ENCODE results near the gene OR2AT4.
A peak's percentile ranks its signal among the peaks of the same experiment; 100 is the strongest.
"Not testable (repeated sequence)": the region's sequence is repeated elsewhere in the genome, so short reads cannot be mapped to it uniquely, and the experiment has no call there.

OR2AT4 gene

DNA sequence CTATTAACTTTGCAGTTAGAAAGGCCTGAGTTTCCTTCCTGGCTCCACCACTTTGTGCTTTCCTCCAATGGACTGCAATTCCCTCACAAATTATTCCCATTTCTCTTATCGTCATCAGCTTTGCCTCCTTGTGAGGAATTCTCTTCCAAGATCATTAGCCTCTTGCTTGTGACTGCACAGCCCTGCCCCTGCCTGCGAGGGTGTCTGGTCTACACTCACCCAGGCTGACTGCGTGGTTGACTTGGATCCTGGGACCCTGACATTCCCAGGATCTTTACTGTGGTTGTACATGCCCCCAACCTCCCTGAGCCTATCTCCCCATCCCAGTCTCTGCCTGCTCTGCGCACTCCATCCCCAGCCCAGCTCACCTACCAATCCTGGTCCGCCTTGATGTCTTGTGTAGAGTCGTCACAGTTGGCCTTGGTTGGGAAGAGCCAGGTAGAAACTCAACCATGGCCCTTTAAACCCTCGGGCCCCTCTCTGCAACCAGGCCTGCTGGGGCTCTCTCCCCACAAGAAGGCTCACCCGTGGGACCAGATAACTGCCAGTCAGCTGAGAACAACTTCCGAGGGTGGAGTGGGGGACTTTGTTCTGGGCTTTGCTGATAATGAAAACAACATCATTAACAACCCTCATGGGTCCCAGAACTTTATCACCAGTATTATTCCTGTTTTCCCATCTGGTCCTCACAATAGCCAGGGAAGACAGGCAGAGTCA, at the start of gene OR2AT4:
OR2AT4 (minus strand) TSS at position 421 of the 717 bp plus-strand sequence.
- no peak for DNase-seq (ENCODE audit: low spot score)

DNA sequence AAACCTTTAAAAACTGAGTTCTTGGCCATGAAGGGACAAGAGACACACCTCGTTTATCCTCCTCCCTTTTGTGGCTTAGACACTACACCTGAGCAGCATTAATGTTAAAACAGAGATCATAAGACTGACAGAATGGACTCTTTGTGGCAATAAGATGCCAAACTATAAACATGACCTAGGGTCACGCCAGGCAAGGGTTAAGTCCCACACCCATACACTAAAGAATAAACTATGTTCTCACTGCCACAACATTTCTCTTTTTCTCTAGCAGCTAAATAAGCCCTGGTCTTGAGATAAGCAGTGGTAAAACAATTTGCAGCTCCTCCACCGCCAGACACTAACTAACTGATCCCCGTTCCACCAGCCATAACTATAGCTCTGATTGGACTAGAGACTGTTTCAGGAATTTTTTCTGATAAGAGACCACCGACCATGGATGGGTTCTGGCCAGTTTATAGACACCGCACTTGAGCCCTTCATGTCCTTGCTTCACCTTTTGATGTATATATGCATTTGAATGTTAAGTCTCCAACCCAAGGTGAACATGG, 49.4 kb upstream of the OR2AT4 start:
- DNase-seq (ENCODE audit: low spot score) = no peak

DNA sequence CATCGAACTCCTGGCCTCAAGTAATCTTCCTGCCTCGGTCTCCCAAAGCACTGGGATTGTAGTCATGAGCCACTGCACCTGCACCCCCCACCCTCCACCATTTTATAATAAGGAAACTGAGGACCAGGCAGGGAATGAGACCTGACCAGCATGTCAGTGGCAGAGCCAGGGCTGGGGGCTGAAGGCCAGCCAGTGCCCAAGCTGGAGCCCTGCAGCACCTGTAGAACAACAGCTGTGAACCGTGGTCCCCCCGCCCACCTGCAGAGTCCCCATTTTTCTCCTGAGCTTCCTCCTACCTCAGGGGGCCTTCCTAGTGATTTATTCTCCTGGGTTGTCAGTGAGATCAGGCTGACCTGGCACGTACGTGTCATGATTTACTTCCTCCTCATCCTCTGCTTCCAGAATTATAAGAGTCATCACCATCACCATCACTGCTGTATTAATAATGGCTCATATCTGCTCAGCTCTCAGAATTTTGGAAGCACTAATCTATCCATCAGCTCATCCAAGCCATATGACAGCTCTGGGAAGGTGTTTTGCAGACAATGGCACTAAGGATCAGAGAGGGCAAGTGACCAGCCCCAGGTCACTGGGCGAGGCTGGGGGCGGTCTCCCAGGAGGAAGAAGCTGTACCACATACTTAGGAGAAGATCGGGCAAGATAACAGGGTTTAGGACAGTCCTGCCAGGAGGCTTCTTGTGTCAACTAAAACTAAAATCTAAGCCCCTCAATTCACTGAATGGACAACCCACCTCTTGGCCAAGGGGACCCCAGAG, 48.7 kb upstream of the OR2AT4 start:
- no peak for DNase-seq (ENCODE audit: low spot score)

DNA sequence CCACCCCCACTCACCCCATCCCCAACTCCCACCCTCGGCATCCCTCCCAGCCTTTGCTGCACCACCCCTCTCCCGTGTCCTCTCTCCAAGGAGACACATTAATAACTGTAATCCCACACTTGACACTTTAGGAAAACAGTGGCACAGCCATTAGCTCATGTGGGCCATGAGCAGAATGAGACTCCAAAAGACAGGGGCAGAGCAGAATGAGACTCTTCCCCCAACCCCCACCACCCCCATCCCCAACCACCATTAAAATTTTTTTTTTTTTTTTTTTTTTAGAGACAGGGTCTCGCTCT, 48.0 kb upstream of the OR2AT4 start:
- no peak for DNase-seq (ENCODE audit: low spot score)

DNA sequence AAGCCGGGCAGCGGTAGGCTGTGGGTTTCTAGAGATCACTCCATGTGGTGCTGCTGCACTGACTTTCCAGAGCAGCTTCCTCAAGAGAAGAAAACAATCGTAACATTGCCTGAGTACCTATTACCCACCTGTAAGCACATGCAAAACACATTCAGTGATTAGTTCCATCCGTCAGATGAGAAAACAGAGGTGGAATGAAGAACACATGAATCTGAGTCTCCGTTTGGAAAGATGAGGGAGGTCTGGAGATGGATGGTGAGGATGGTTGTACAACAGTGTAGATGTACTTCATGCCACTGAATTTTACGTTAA, 46.7 kb upstream of the OR2AT4 start:
- DNase-seq (ENCODE audit: low spot score) = no peak

DNA sequence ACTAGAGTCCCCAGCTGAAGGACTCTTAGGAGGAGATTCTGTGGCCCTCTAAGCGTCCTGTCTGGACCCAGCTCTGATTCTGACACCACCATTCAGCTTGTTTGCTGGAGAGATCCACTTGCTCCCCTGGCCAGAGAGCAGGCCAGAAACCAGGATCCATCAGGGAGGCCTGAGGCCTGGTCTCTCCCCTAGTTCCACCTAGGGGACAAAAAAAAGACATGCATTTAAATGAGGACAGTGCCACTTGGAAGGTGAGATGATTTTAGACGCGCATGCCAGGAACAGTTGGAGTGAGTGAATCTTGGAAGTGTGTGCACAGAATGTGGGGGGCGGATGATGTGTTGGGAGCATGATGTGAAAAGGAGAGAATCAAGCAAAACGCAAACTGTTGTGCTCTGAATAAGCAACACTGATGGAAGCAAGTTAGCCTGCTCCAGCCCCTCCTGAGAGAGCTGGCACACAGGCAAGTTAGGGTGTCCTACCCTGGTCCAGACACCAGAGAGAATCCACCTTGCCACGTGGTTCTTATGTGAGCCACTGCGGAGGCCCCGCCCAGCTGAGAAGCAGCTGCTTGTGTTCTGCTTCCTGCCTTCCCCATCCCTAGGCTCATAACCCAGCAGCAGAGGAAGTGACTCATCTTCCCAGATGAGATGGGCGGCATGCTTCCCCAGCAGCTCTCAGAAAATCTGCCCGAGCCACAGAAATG, 46.2 kb upstream of the OR2AT4 start:
- peak; percentile 98 for DNase-seq (ENCODE audit: low spot score)

DNA sequence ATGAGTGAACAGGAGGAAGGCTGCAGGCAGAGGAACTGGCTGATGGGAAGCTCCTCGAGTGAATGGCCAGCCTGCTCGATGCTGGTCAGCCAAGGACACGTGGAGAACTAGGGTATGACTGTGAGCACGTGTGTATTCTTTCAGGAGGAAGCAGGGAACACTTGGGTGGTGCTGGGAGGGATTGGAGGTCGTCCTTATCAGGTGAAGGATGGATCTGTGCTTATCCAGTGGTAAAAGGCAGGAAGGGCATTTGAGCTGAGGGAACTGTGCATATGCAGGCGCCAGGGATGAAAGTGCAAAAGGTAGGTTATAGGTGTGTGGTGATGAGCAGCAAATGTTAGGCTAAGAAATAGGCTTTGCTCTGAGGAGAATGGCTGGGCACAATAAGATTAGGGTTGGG, 44.5 kb upstream of the OR2AT4 start:
- DNase-seq (ENCODE audit: low spot score) = no peak

DNA sequence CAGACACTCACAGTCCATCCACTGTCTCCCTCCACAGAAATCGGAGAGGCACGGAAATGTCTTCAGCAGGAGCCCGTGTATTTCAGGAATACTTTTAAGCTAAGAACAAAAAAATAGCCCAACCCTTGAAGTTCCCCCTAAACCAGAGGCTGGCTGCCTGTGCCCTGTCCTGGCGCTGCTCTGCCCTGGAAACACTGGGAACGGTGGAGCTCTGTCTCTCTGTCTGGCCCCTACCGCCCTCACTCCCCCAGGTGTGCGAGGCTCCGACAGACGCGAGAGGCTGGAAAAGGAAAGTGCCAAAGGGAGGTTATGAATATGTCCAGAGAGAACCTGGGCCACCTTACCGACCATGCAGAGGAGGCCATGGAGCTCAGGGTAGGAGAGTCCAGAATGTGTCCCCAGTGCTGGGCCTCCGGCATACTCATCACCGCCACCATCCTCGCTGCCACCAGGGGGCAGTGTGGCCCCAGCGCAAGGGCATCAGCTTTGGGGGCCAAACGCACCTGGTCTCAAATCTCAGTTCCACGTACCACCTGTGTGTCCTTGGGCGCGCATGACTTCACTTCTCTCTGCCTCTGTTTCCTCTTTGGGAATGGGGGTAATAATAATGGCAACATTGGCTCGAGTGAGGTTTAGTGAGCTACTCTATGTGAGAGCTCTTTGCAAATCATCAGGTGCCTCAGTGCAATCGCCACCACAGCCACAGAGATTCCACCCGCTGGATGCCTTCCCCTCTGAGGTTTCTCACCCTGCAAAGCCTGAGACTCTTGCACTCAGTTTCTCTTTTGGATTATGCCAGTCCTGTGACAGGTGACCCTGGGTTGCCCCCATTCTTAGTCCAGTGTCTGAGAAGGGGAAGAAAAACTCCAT, 43.8 kb upstream of the OR2AT4 start:
- peak; percentile 83 for DNase-seq (ENCODE audit: low spot score)

DNA sequence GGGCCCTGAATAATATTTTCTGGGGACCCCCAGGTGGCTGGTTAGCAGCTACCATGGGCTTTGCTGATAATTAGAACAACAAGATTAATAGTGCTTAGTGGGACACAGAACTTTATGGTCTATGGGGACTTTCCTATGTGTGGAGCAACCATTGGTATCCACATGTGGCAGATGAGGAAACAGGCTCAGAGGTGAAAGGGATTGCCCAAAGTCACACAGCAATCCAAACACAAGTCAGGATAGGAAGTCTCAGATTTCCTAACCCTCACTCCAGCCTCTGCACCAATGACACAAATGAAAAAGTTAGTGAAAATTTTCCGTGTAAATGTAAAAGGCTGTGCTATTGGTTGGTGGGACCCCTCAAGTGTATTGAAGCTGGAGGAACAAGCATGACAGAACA, 39.0 kb upstream of the OR2AT4 start:
- no peak for DNase-seq (ENCODE audit: low spot score)

DNA sequence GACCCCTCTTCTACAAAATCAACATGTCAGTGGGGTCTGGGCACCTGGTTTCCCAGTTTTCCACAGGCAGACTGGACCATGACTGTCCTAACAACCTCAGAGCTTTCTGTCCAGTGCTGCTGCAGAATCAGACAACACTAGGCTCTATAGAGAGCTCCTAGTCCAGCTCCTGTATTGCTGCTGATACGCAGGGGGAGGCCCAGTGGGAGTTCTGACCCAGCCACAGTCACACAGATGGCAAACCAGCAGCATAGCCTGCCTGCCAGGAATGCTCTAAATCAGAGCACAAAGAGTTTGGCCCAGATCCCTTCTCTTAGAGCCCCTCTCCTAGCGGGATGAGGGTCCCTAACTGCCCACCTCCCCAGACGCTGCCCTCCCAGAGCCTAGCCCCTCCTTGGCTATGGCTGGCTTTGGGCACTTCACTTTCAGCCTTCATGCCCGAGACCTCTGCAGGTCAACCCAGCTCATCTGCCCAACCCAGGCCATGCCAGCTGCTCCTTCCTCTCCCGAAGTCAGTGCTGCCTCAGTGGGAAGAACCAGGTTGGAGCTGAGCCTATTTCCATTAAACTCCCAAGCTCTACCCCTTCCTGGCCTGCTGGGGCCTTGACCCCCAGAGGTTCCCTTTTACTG, 38.5 kb upstream of the OR2AT4 start:
- DNase-seq (ENCODE audit: low spot score) = no peak

DNA sequence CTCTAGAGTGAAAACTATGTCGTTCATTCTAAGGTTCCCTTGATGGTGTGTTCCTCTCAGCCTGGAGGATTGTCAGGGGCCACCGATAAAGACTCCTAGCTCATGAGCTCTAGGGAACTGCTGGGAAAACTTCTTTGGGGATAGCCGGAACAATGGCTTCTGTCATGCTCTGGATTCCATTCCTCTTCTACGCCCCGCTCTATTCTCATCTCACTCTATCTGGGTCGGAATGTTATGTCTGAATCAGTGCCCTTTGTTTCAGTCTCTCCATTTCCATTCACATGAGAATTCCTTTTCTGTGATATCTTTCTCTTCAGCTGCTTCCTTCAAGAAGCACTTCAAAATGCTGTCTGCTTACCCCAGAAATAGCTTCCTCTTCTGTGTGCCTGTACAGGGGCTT, 37.3 kb upstream of the OR2AT4 start:
- no peak for DNase-seq (ENCODE audit: low spot score)

DNA sequence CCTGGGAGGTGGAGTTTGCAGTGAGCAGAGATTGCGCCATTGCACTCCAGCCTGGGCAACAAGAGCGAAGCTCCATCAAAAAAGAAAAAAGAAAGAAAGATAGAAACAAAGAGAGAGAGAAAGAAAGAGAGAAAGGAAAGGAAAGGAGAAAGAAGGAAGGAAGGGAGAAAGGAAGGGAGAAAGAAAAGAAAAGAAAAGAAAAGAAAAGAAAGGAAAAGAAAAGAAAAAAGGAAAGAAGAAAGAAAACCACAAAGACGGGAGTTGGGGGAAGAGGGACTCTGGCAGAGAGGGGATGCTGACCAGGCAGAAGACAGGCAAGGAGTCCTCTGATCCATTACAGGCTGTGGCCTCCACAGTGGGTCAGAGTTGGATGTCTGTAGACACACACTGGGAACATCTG, 35.4 kb upstream of the OR2AT4 start:
- no peak for DNase-seq (ENCODE audit: low spot score)

DNA sequence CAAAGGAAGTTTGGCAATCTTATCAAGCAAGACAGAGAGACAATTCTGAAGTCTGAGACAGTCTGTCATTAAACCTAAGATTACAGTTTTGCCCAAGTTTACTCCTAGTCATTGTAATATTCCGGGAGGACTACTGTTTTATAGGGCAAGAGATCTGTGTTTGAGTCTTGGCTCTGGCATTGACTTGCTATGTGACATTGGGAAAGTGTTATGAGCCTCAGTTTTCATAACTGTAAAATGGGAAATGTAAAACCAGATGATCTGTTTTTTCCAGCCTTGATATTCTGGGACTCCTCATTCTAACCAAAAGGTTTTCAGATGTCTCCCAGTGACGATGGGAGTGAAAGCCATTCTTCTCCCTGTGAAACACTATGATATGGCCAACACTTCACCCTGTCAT, 29.9 kb upstream of the OR2AT4 start:
- DNase-seq (ENCODE audit: low spot score) = no peak

DNA sequence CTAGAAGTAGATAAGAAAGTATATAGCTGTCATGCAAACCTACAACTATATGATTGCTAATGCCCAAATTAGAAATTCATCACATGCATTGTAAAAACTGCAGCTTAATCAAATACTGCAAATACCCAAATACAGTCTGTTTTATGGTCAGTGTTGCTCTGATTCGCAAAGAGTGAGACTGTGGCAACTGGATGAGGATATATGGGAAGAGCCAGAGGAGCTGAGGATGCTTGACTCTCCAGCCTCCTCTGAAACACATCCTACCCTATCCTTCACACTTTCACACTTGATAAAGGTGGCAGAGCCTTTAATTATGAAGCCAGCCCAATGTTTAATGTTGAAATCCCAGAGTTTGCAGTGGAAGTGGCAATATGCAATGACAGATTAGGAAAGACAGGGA, 21.9 kb upstream of the OR2AT4 start:
- DNase-seq (ENCODE audit: low spot score) = no peak

DNA sequence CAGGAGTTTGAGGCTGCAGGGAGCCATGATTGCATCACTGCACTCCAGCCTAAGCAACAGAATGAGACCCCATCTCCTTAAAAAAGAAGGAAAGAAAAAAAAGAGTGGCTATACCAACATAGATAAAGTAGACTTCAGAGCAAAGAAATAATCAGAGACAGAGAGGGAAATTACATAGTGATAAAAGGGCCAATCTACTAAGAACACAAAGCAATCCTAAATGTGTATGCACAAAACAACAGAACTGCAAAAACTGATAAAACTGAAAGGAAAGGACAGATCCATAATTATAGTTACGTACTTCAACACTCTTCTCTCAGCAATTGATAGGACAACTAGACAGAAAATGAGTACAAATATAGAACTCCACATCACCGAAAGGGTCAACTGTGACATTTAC, 17.8 kb upstream of the OR2AT4 start:
- no peak for DNase-seq (ENCODE audit: low spot score)

DNA sequence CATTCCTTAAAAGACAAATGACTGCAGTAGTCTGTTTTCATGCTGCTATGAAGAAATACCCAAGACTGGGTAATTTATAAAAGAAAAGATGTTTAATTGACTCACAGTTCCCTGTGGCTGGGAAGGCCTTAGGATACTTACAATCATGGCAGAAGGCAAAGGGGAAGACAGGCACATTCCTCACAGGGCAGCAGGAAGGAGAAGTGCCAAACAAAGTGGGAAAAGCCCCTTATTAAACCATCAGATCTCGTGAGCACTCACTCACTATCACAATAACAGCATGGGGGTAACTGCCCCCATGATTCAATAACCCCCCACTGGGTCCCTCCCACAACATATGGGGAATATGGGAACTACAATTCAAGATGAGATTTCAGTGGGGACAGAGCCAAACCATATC, 16.4 kb upstream of the OR2AT4 start:
- DNase-seq (ENCODE audit: low spot score) = no peak

DNA sequence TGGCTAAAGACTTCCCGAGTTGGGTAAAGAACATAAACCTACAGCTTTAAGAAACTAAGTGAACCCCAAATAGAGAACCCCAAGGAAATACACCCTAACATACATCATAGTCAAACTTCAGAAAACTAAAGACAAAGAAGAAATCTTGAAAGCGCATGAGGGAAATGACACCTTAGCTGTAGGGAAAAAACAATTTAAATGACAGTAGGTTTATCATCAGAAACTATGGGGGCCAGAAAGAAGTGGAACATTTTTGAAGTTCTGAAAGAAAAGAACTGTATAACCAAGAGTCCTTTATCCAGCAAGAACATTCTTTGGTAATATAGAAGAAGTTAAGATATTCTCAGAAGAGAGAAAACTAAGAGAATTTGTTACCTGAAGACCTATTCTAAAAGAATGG, 15.5 kb upstream of the OR2AT4 start:
- DNase-seq (ENCODE audit: low spot score) = no peak

DNA sequence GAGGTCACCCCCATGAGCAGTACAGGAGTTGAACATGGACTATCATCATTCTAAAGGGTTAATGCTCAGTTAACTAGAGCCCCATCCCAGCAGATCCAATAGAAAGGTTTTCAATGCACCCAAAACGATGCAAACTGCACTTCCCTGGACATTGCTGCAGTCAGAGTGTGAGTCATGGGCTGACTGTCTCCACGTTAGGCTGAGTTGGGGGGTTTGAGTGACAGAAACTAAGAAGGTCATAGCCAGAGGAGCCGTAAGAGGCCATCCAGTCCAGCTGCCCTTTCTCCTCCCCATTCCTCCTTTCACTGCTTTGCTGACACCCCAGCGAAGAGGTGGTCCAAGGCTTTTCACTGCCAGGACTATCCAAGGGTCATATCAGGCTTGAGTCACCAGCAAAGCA, 10.5 kb upstream of the OR2AT4 start:
- DNase-seq (ENCODE audit: low spot score) = no peak

DNA sequence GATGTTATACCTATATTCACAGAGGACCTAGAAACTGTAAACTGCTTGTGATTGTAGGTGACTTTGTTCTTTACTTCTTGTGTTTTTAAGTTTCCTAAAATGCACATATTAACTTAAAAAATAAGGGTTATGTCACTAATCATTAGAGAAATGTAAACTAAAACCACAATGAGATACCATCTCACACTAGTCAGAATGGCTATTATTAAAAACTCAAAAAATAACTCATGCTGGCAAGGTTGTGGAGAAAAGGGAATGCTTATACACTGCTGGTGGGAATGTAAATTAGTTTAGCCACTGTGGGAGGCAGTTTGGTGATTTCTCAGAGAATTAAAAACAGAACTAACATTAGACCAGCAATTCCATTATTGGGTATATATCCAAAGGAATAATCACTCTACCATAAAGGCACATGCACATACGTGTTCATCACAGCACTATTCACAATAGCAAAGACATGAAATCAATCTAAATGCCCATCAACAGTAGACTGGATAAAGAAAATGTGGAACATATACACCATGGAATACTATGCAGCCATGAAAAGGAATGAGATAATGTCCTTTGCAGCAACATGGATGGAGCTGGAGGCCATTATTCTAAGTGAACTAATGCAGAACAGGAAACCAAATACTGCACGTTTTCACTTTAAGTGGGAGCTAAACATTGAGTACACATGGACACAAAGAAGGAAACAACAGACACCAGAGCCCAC, 9.4 kb upstream of the OR2AT4 start:
- DNase-seq (ENCODE audit: low spot score) = not testable (repeated sequence)

DNA sequence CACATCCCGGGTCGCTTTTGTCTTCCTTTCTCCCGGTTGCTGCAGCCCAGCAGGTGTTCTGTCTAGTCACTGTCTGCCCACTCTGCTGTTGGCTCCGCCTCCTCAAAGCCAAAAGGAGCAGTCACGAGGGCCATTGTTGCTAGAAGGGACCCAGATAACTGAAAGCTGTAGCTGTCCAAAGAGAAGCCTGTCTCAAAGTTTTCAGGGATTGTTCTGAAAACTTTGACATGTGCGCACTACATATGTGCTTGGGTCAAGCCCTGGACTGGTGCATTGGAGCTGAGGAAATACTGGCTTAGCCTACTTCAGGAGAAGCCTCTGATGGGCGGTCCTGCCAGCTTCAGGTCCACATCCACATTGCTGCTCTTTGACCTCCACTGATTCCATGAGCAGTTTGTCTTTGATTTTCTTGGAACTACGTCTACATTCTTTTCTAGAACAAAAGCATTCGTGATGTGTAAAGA, 8.8 kb upstream of the OR2AT4 start:
- DNase-seq (ENCODE audit: low spot score) = no peak

Data from AG20443 (cell line).